CD4-positive, alpha-beta T cell (primary cell): ENCODE data around the gene MAP7D3. TPM values are rescaled to one million over a fixed set of nuclear protein-coding genes. Genes with fewer than 3 reads are reported as not detected.

Experiments
- ATAC-seq: fragments of 200-7000 bp; cut with Tn5 transposase; one replicate; pipeline ENCODE4 v1.10.0; 2022; ENCODE audit warnings: mild to moderate bottlenecking; ENCODE audit not compliant: poor library complexity
- CTCF ChIA-PET: fragments of 350-600 bp; sonication (Branson Sonifier 250); formaldehyde crosslinking; loops from one replicate; lab custom pipeline; 2021; ENCODE audit warnings: antibody characterized with exemption, inconsistent platforms; lab: Charles Lee
- POLR2A ChIA-PET: fragments of 350-600 bp; sonication (Branson Sonifier 250); formaldehyde crosslinking; loops from one replicate; lab custom pipeline; 2021; ENCODE audit warnings: antibody characterized with exemption, inconsistent platforms; lab: Charles Lee
- DNase-seq, 14 experiments: peaks; one replicate each; pipeline ENCODE4 v3.0.0-alpha.2; 2013 to 2020; ENCODE audit warnings: mixed read lengths in 2 of 14
- H3K27ac ChIP-seq, 2 donors: one replicate each; pipeline versions ENCODE4 v1.5.1 to v1.7.0; 2013; ENCODE audit warnings: low read length in 2 of 2, low read depth in 1 of 2, mild to moderate bottlenecking in 1 of 2
- H3K27me3 ChIP-seq, 2 experiments: 1 replicate in 1 of 2; 2 replicates in 1 of 2; pipeline versions ENCODE4 v1.6.1 to v1.7.0; 2013; ENCODE audit warnings: low read length in 2 of 2, control low read depth in 1 of 2, mild to moderate bottlenecking in 1 of 2, moderate library complexity in 1 of 2; ENCODE audit not compliant: insufficient read depth in 2 of 2, control insufficient read depth in 1 of 2
- H3K36me3 ChIP-seq: one replicate; pipeline ENCODE4 v1.6.1; 2013; ENCODE audit warnings: low read length, control low read depth; ENCODE audit not compliant: insufficient read depth
- H3K4me1 ChIP-seq: one replicate; pipeline ENCODE4 v1.6.1; 2013; ENCODE audit warnings: low read length, control low read depth; ENCODE audit not compliant: insufficient read depth
- H3K4me3 ChIP-seq: one replicate; pipeline ENCODE4 v1.5.1; 2013; ENCODE audit warnings: mild to moderate bottlenecking, low read length, moderate library complexity
- H3K9me3 ChIP-seq, 2 experiments: 1 replicate in 1 of 2; 2 replicates in 1 of 2; pipeline versions ENCODE4 v1.6.1 to v1.7.0; 2013; ENCODE audit warnings: low read length in 2 of 2, mild to moderate bottlenecking in 2 of 2, control low read depth in 1 of 2, moderate library complexity in 1 of 2; ENCODE audit not compliant: control insufficient read depth in 1 of 2, insufficient read depth in 1 of 2
- H3K27ac Mint-ChIP-seq: one replicate; pipeline ENCODE4 v1.8.0; 2020; ENCODE audit warnings: mixed read lengths
- H3K27me3 Mint-ChIP-seq: one replicate; pipeline ENCODE4 v1.8.0; 2021; ENCODE audit warnings: mixed read lengths
- H3K36me3 Mint-ChIP-seq: one replicate; pipeline ENCODE4 v1.8.0; 2021; ENCODE audit warnings: low read depth, mixed read lengths
- H3K4me1 Mint-ChIP-seq: one replicate; pipeline ENCODE4 v1.8.0; 2021; ENCODE audit warnings: low read depth, mixed read lengths
- H3K4me3 Mint-ChIP-seq: one replicate; pipeline ENCODE4 v1.8.0; 2020; ENCODE audit warnings: mild to moderate bottlenecking, mixed read lengths
- H3K9me3 Mint-ChIP-seq: one replicate; pipeline ENCODE4 v1.8.0; 2020; ENCODE audit warnings: mixed read lengths
- intact Hi-C, 2 experiments: fragments of 100-400 bp; cut with DNase I in 1 of 2; cut with micrococcal nuclease in 1 of 2; formaldehyde crosslinking; loops; one replicate each; pipeline versions ENCODE4 v1.15.1 to v1.9.0; 2023 to 2025; cut with DNase I, micrococcal nuclease
- total RNA-seq, 174 experiments: library from RNA in 2 of 174; stranded (reverse) in 2 of 174; gene quantifications; one replicate each; pipeline ENCODE4 v1.2.3 and lab custom pipeline; 2021 to 2026
- TF ChIP-seq, protein P1 (sequence below): fragments of 200-600 bp; IDR thresholded peaks from one replicate; pipeline ENCODE4 v1.8.0; 2022; ENCODE audit warnings: antibody characterized with exemption, mild to moderate bottlenecking

MAP7D3 gene
- total RNA-seq, 2 experiments from 2014 or later, result 3.2 to 3.7 TPM

DNA sequence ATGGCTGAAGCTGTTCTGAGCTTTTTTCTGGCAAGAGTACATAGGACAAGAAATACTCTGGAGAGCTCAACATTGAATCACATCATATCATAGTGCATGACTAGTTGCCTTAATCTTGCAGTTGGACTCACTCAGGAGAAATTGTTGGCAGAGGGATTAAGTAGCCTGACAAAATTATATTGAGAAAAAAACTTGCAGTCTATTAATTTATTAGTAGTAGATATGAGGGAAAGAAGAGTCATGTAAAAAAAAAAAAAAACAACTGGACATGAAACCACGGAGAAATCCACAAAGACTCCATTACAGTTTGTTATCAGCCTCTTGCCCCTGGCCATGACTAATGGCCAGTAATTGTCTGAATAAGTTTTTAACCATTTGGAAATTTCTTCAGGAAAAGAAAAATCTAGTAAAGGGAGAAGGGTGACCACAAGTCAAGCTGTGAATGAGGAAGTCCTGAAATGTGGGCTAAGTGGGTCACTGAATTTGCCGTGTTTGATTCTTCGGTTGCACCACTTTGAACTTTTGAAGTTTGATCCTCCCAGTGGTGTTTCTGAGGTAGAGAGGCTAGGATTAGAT lies 58.3 kb downstream of the MAP7D3 start:
- H3K27ac Mint-ChIP-seq, result peak overlapping the region; percentile 61
- H3K4me1 Mint-ChIP-seq, result peaks cover 44% of the 10 kb centered on the region
- no peaks in the 10 kb centered on the region for H3K9me3 Mint-ChIP-seq
- no peaks in the 10 kb centered on the region for H3K9me3 ChIP-seq
- intact Hi-C loops, result no loop called here
- peaks cover 22% of the 10 kb centered on the region for H3K4me1 ChIP-seq
- H3K27me3 Mint-ChIP-seq, result no peaks in the 10 kb centered on the region
- no peaks in the 10 kb centered on the region for H3K36me3 Mint-ChIP-seq
- H3K27ac ChIP-seq, result no peak overlapping the region
- H3K4me3 Mint-ChIP-seq, result no peak overlapping the region
- ATAC-seq (no peak), DNase-seq (peak in 2 of 14 experiments; percentile 14 to 16)
- H3K36me3 ChIP-seq, result no peaks in the 10 kb centered on the region
- H3K4me3 ChIP-seq, result peak overlapping the region; percentile 1
- no peaks in the 10 kb centered on the region for H3K27me3 ChIP-seq
- TF ChIP-seq, protein P1, sequence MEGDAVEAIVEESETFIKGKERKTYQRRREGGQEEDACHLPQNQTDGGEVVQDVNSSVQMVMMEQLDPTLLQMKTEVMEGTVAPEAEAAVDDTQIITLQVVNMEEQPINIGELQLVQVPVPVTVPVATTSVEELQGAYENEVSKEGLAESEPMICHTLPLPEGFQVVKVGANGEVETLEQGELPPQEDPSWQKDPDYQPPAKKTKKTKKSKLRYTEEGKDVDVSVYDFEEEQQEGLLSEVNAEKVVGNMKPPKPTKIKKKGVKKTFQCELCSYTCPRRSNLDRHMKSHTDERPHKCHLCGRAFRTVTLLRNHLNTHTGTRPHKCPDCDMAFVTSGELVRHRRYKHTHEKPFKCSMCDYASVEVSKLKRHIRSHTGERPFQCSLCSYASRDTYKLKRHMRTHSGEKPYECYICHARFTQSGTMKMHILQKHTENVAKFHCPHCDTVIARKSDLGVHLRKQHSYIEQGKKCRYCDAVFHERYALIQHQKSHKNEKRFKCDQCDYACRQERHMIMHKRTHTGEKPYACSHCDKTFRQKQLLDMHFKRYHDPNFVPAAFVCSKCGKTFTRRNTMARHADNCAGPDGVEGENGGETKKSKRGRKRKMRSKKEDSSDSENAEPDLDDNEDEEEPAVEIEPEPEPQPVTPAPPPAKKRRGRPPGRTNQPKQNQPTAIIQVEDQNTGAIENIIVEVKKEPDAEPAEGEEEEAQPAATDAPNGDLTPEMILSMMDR, result no peak
- POLR2A ChIA-PET, result no interaction called here
- CTCF ChIA-PET, result no interaction called here

DNA sequence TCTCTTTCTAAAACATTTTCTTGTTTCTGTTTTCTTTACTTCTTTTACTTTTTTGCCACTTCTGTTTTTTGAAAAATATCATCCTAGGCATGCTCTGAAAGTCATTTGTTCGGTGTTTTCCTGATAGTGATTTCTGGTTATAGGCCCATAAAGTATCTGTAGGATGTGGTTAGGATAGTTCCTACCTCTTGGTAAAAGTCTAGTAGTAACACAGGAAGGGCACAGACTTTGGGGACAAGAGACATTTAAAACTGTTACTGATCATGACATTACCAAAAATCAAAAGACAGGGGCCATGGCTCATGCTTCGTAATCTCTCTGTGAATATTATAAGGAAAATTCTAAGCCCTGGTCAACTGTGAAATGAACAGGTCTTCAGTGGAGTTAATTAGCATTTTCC lies 59.1 kb downstream of the MAP7D3 start:
- Histone ChIP-seq H3K36me3 (no peaks in the 10 kb centered on the region), H3K27ac (no peak overlapping the region), H3K4me3 (no peak overlapping the region), H3K27me3 (no peaks in the 10 kb centered on the region), H3K9me3 (no peaks in the 10 kb centered on the region), H3K4me1 (peaks cover 22% of the 10 kb centered on the region)
- H3K27me3 Mint-ChIP-seq, result no peaks in the 10 kb centered on the region
- no peak for ATAC-seq
- ChIA-PET POLR2A (interaction anchor here (0.7 kb wide), 1 partner anchor 46 kb away, joined by 3 read pairs; no protein-coding TSS in a partner anchor), CTCF (no interaction called here)
- H3K36me3 Mint-ChIP-seq, result no peaks in the 10 kb centered on the region
- DNase-seq, result peak in 1 of 14 experiments; percentile 41
- no peaks in the 10 kb centered on the region for H3K9me3 Mint-ChIP-seq
- peaks cover 44% of the 10 kb centered on the region for H3K4me1 Mint-ChIP-seq
- intact Hi-C loops, result no loop called here
- peak overlapping the region; percentile 61 for H3K27ac Mint-ChIP-seq
- H3K4me3 Mint-ChIP-seq, result peak overlapping the region; percentile 42
- TF ChIP-seq, protein P1, result no peak

DNA sequence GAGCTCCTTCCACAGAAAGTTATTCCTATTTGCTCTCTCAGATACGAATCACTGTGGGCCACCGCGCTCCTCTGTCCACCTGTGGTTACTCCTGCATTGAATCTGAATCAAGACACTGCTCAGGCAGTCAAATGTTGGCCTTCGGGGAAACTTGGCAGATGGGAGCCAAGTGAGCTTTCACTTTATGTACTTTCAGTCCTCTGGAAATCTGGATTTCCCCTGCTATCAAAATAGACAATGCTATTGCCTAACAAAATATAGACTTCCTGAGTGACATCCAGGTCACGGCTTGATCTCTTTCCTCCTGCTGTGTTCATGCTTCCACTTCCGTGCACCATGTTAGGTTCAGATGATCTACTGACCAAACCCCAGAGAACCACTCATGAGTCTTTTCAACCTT lies 60.0 kb downstream of the MAP7D3 start:
- ChIA-PET CTCF (no interaction called here), POLR2A (interaction anchor here (0.6 to 0.7 kb wide), 2 partner anchors 110 to 264 kb away, joined by 3 read pairs; no protein-coding TSS in a partner anchor)
- peaks cover 22% of the 10 kb centered on the region for H3K4me1 ChIP-seq
- H3K4me3 ChIP-seq, result no peak overlapping the region
- ATAC-seq, result no peak
- H3K27me3 ChIP-seq, result no peaks in the 10 kb centered on the region
- Mint-ChIP-seq H3K36me3 (no peaks in the 10 kb centered on the region), H3K27ac (peak overlapping the region; percentile 61), H3K4me1 (peaks cover 40% of the 10 kb centered on the region), H3K4me3 (no peak overlapping the region), H3K9me3 (no peaks in the 10 kb centered on the region), H3K27me3 (no peaks in the 10 kb centered on the region)
- peak in 1 of 14 experiments; percentile 11 for DNase-seq
- H3K27ac ChIP-seq, result no peak overlapping the region
- intact Hi-C loops, result no loop called here
- no peaks in the 10 kb centered on the region for H3K9me3 ChIP-seq
- H3K36me3 ChIP-seq, result no peaks in the 10 kb centered on the region
- TF ChIP-seq, protein P1, result no peak
